RWPE1 (cell line): ENCODE results near the gene CCDC7.
"Not testable (repeated sequence)": the region's sequence is repeated elsewhere in the genome, so short reads cannot be mapped to it uniquely, and the experiment has no call there.

ENCODE experiments used
- CTCF ChIA-PET: fragments of 350-600 bp; sonication (Branson Sonifier 250); formaldehyde crosslinking; extraction: SDS; loops from one replicate; lab custom pipeline; 2021; lab: Yijun Ruan, JAX
- POLR2A ChIA-PET: fragments of 400-600 bp; formaldehyde crosslinking; extraction: SDS; loops from one replicate; lab custom pipeline; 2020; ENCODE audit warnings: antibody characterized with exemption; ENCODE audit not compliant: low non-redundant PET; lab: Yijun Ruan, JAX
- DNase-seq: peaks from one replicate; pipeline ENCODE4 v3.0.0; 2012; ENCODE audit warnings: low spot score
- H3K27ac ChIP-seq: fragments of 450-650 bp; 2 replicates; pipeline ENCODE4 v1.5.1; 2017
- TF ChIP-seq, protein P1 (sequence below): fragments of 450-650 bp; conservative IDR thresholded peaks from 2 replicates; pipeline ENCODE4 v1.5.1; 2017; ENCODE audit warnings: low read depth, mild to moderate bottlenecking

CCDC7 gene

DNA sequence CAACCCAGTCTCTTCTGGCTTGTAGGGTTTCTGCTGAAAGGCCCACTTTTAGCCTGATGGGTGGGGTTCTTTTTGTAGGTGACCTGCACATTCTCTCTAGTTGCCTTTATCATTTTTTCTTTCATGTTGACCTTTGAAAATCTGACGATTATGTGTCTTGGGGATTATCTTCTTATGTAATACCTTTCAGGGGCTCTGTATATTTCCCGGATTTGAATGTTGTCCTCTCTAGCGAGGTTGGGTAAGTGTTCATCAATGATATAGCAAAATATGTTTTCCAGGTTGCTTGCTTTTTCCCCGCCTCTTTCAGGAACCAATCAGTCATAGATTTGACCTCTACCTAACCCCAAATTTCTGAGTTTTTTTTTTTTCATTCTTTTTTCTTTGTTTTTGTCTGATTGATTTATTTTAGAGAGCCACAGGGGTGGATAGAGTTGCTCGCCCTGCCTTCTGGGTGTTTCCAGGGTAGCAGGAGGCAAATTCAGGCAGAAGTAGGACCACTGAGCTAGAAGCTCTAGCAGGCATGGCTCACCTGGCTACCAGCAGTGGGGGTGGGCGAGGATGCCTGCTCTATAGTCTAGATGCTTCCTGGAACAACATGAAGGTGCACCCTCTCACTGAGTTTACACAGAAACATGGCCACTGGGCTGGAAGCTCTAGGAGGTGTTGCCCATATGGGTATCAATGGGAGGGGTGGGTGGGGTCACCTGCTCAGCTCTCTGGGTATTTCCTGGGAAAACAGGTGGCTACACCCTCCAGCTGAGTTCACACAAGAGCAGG, 94.9 kb downstream of the CCDC7 start:
- H3K27ac ChIP-seq: no peak overlapping the region
- ChIA-PET CTCF (no interaction called here), POLR2A (no interaction called here)
- TF ChIP-seq, protein P1, sequence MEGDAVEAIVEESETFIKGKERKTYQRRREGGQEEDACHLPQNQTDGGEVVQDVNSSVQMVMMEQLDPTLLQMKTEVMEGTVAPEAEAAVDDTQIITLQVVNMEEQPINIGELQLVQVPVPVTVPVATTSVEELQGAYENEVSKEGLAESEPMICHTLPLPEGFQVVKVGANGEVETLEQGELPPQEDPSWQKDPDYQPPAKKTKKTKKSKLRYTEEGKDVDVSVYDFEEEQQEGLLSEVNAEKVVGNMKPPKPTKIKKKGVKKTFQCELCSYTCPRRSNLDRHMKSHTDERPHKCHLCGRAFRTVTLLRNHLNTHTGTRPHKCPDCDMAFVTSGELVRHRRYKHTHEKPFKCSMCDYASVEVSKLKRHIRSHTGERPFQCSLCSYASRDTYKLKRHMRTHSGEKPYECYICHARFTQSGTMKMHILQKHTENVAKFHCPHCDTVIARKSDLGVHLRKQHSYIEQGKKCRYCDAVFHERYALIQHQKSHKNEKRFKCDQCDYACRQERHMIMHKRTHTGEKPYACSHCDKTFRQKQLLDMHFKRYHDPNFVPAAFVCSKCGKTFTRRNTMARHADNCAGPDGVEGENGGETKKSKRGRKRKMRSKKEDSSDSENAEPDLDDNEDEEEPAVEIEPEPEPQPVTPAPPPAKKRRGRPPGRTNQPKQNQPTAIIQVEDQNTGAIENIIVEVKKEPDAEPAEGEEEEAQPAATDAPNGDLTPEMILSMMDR: no peak
- DNase-seq: no peak

DNA sequence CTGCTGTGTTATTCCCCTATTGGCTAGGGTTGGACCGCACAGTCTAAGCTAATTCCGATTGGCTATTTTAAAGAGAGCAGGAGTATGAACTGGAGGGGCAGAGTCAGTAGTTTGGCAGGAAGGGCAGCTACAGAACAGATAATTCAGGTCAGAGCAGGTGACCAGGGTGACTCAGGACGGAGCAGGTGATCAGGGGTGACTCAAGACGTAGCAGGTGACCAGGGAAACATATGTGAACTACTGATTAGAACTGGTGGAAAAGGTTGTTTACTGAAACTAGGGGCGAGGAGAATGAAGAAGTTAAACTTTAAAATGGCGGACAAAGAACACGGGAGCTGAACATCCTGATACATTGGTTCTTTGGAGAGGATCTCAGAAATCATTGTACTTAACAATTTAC, 102.3 kb downstream of the CCDC7 start:
- no peak for DNase-seq
- TF ChIP-seq, protein P1: no peak
- CTCF ChIA-PET: no interaction called here
- POLR2A ChIA-PET: no interaction called here
- no peak overlapping the region for H3K27ac ChIP-seq

DNA sequence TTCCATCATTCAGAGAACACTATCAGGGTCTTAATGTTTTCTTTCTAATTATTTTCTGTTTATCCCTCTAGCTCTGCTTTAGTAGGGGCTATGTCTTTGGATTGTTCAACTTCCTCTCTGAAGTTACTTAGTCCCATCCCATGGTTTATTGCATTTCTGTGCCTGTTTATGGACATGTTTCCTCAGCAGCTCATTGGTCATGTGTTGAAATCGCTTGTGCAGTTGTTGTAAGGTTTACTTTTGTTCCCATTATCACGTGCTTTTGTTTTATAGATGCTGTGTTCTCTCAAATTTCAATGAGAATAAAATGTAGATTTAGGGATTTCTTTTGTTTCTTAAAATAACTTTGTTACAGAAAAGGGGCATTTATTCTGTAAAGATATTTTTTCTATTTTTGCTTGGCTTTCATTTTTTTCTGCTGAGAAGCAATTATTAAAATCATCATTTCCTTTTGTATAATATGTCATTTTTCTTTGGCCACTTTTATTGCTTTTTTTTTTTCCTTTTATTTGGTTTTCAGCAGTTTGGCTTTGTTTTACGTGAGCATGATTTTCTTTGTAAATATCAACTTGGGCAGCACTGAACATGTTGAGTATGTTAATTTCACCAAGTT, 110.9 kb downstream of the CCDC7 start:
- CTCF ChIA-PET: no interaction called here
- no peak overlapping the region for H3K27ac ChIP-seq
- DNase-seq: no peak
- TF ChIP-seq, protein P1: no peak
- POLR2A ChIA-PET: no interaction called here

DNA sequence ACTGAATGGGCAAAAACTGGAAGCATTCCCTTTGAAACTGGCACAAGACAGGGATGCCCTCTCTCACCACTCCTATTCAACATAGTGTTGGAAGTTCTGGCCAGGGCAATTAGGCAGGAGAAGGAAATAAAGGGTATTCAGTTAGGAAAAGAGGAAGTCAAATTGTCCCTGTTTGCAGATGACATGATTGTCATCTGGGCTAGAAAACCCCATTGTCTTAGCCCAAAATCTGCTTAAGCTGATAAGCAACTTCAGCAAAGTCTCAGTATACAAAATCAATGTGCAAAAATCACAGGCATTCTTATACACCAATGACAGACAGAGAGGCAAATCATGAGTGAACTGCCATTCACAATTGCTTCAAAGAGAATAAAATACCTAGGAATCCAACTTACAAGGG, 116.8 kb downstream of the CCDC7 start:
- DNase-seq, H3K27ac ChIP-seq, POLR2A ChIA-PET, CTCF ChIA-PET: not testable (repeated sequence)

DNA sequence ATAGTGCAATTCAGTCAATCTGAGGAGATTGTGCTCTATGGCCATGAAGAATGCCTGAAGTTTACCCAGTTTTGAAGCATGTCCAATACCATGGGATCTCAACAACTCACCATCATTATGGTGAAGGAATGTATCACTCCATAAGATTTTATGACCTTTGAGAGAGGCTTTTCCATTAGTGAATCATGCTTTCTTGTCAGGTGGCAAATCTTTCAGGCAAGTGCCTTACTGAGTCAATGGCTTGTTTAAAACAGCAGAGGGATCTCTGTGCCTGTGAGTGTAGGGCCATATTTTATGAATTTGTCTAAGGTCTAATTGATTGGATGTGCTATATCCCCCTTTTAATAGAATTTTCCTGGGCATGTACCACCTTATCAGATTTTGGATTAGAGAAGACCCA, 131.5 kb downstream of the CCDC7 start:
- no peak for DNase-seq
- no peak overlapping the region for H3K27ac ChIP-seq
- TF ChIP-seq, protein P1: no peak
- ChIA-PET CTCF (no interaction called here), POLR2A (no interaction called here)

DNA sequence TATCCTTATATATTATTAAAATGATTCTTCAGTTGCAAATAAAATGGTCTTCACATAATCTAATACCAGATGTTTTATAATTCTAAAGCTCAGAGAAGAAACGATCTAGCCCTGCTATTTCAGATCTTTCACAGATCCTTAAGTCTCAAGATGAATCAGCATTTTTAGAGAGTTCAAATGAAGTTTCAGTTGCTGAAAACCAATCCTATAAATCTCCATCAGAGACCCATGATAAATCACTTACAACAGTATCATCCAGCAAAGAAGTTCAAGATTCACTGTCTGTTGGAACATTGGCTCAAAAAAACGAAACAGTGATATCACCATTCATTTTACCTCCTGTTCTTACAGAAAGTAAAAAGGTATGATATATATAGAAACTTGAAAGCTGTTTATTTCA, 137.0 kb downstream of the CCDC7 start:
- ChIA-PET CTCF (no interaction called here), POLR2A (no interaction called here)
- no peak overlapping the region for H3K27ac ChIP-seq
- TF ChIP-seq, protein P1: no peak
- DNase-seq: no peak

DNA sequence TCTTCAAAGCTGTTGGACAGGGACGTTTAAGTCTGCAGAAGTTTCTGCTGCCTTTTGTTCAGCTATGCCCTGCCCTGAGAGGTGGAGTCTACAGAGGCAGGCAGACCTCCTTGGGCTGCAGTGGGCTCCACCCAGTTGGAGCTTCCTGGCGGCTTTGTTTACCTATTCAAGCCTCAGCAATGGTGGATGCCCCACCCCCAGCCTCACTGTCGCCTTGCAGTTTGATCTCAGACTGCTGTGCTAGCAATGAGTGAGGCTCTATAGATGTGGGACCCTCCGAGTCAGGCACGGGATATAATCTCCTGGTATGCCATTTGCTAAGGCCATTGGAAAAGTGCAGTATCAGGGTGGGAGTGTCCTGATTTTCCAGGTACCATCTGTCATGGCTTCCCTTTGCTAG, 152.1 kb downstream of the CCDC7 start:
- H3K27ac ChIP-seq, DNase-seq, POLR2A ChIA-PET: not testable (repeated sequence)
- CTCF ChIA-PET: interaction anchor here (0.7 kb wide), 1 partner anchor 43 kb away, joined by 4 read pairs; no protein-coding TSS in a partner anchor
